CD4-positive, alpha-beta T cell treated with Interleukin-12 subunit alpha and Interleukin-12 subunit beta, for 1 hour (primary cell): Measurements from ENCODE around the gene CCDC74A.
"Not testable (repeated sequence)": the region's sequence is repeated elsewhere in the genome, so short reads cannot be mapped to it uniquely, and the experiment has no call there.

Source experiments
- DNase-seq: peaks from one replicate; pipeline ENCODE4 v3.0.0-alpha.2; 2020

Gene CCDC74A

DNA sequence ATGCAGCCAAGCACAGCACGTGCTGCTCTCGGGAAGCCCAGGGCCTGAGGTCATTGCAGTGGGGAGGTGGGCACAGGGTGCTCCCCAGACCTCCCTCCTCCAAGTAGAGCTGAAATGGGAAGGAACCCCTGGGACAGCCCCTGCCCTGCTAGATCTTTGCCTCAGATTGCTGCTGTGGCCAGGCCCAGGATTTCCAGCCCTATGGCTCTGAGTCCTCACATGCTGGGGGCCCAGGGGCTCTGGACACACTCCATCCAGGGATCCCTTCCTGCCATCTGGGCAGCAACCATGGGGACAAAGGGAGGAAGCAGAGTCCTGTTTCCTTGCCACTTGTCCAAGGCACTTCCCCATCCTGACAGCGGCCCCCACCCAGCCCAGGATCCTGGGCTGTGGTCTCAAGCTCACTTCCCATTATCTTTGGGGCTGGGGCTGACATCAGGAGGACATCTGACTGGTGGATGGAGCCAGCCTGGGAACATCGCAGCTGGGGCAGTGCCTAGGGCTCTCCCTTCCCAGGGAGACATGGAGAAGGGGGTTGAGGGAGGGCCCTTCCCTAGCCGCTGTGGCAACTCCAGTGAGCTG is 2.3 kb downstream of the CCDC74A start:
- DNase-seq, result not testable (repeated sequence)

DNA sequence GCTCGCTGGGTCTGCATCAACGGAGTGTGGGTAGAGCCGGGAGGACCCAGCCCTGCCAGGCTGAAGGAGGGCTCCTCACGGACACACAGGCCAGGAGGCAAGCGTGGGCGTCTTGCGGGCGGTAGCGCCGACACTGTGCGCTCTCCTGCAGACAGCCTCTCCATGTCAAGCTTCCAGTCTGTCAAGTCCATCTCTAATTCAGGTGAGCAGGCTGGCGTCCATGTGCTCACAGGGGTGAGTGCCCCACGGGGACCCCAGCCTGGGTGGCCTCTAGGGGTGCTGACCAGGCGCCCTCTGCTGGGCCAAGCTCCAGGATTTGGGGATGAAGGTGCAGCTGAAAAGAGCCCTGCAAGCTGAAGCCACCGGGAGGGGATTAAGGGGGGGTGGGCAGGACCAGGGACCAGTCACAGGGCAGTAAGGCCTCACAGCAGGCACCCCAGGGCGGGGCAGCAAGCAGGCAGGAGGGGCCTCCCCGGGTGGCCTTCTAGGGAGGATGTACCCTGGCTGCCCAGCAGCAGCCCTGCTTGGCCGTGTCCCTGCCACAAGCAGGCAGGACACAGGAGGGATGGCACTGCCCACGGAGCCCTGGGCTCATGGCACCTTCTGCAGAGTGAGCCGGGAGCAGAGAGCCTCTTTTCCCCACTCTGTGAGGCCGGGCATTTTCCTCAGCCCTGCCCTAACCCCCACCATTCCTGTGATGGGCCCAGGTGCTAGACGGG is 3.1 kb downstream of the CCDC74A start:
- DNase-seq, result not testable (repeated sequence)

DNA sequence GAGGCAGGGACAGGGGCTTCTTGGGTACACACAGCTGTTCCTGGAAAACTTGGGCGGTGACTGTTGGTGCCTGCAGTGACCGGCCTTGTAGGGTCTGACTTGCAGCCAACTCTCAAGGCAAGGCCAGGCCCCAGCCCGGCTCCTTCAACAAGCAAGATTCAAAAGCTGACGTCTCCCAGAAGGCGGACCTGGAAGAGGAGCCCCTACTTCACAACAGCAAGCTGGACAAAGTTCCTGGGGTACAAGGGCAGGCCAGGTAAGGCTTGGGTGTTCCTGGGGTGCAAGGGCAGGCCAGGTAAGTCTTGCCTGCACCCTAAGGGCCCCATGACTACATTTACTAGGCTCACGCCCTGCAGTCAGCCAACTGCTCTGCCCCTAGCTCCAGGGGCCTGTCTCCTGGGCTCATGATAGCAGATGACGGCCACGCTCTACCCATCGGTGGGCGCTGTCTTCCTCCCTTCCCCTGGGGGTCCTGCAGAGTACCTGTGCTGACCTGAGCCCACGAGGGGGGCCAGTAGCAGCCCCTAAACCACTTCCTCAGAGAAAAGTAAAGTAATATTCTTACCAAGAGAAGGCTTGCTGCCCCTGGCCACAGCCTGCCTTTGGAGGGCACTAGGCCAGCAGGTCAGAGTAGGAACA is 4.0 kb downstream of the CCDC74A start:
- DNase-seq, result not testable (repeated sequence)

DNA sequence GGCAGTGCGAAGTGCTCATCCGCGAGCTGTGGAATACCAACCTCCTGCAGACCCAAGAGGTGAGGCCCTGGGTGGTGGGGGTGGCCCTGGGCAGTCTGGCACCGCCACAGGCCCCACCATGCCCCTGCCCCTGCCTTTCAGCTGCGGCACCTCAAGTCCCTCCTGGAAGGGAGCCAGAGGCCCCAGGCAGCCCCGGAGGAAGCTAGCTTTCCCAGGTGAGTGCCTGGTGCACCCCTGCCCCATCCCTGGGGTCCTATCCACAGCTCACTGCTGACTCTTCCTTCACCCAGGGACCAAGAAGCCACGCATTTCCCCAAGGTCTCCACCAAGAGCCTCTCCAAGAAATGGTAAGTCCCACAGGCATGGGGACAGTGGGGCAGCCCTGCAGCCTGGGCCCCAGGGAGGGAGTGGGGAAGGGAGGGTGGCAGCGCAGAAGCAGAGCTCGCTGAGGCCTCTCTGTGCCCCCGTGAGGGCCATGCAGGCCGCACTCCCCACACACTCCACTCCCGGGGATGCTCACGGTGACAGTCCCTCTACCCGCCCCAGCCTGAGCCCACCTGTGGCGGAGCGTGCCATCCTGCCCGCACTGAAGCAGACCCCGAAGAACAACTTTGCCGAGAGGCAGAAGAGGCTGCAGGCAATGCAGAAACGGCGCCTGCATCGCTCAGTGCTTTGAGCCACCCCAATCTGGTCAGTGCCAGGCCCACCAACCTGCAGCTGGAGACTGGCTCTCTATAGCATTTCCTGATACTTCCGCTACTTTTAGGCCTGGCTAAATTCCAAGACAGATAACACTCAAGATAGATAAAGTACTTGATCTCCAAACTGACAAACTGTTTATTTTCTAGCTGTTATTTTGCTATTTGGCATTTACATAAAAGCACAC is 5.3 kb downstream of the CCDC74A start:
- DNase-seq, result not testable (repeated sequence)

DNA sequence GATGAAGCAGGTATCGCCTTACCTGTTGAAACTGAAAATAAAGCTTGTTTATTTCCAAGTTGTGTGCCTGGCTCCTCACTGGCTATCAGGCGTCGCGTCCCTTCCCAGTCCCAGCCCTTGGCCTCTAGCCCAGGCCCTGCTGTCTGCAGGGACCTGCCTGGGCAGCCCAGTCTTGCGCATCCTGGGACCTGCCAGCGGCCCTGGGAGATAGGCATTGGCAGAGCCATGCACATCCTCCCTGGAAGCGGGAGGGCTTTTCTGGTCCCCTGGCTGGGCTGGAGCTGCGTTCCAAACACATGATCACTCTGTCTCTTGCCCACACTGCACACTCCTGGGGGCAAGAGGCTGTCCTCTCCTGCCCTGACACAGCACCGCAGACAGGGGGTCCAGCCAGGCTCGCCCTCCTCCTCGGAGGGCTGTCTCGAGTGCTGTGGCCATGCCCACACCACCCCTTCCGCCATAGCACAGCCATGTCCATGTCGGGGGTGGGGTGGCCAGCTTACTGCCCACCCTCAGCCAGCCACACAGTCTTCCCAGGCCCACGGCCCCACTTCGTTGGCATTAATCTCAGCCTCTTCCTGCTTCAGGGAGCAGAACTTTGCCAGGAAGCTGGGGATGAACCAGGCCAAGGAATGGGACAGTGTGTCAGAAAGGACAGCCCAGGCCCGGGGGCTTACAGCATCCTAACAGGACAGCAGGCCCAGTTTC is 6.1 kb downstream of the CCDC74A start:
- not testable (repeated sequence) for DNase-seq

DNA sequence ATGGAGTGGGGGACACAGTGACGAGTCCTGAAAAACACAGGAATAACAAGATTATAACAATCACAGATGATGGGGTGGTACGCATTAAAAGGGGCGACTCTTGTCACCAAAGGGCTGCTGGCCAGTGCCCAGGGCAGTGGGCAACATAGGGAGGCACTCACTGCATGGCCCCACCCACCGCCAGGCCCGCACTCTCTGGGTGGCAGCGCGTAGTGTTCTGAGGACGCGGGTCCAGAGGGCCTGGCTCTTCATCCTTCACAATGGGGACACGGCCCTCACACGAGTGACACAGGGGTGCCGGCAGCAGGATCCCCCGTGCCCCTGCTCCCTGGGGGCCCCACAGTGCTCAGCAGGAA is 6.6 kb downstream of the CCDC74A start:
- not testable (repeated sequence) for DNase-seq

DNA sequence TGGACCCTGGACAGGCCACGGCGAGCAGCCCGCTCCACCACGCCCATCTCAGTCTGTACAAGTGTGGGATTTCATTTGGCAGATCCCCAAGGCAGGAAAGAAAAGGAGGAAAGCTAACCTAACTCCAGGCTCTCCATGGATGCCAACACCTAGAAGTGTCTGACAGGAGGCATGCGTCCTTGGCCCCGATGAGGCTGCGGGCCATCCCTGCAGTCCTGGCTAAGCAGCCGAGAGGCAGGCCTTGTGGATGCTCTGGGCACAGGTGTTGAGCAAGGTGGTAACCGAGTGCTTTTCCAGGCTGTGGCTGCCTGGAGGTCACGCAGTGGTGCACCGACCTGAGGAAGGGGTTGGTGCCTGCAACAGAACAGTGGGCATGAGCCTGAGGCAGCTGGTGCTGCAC is 7.3 kb downstream of the CCDC74A start:
- not testable (repeated sequence) for DNase-seq

DNA sequence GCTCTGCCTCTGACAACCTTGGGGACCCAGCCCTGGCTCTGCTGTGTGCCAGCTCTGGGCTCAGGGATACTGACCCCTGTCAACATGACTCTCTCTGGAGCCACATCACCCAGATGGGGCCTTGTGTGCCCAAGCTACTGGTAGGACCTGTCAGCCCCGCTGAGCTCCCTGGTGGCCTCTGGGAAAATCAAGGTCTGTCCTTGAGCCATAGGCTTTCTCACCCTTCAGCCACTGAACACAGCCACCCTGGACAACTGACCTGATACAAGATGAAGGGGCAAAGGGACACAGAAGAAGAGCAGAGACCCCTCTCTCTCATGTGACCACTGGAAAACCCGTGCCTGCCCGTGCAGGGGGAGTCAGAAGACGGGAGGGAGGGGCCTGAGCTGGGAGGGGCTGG is 7.8 kb downstream of the CCDC74A start:
- DNase-seq, result no peak

DNA sequence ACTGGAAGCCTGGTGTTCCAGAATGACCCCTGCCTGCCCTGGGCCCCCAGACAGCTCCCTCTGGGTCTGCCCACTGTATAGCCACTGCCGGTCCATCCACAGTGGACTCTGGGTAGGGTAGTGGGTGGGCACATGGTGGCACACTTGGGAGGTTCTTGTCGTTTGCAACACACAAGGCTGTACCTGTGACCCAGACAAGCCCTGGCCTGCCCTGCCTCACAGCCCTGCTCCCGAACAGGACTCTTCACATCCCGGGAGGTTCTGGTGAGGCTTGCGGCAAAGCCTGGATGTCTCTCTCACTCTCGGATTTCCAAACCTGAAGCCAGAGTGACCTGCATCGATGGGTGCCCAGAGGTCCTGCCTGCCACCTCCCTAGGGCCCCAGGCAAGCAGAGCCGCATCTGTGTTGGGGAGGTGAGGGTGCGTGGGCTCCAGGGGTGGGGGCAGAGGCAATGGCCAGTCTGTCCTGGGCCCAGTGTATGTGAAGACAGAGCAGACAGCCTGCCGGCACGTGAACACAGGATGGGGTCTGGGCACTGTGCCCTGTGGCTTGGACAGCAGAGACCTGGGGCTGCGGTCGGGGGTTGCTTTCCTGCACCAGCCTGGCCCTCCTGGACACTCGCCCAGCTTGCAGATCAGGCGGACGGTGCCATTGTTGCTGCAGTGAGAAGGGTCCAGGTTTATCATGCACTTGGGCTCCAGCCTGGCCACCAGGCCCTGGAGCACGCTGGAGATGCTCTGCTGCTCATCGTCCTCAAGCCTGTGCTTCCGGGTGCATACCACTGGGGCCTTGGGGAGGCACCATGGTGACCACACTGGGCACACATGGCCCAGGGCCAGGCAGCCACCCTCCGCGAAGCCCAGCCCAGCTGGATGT is 8.5 kb downstream of the CCDC74A start:
- DNase-seq, result not testable (repeated sequence)

DNA sequence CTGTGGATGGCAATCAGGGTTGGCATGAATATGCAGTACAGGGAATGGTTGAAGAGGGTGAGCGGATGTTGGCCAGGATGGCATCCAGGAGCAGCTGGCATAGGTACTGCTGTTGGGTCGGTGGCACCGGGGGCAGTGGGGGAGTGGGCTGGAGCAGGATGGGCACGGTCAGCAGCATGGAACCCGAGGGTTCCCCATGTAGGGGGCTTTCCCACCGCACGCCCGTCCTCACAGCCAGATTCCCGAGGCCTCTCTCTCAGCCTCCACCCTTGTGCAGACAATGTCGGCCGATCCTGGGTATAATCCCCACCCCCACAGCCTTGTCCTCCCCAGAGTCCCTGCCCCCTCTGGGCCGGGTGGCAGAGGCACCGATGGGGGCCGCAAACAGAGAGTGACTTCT is 9.2 kb downstream of the CCDC74A start:
- not testable (repeated sequence) for DNase-seq

DNA sequence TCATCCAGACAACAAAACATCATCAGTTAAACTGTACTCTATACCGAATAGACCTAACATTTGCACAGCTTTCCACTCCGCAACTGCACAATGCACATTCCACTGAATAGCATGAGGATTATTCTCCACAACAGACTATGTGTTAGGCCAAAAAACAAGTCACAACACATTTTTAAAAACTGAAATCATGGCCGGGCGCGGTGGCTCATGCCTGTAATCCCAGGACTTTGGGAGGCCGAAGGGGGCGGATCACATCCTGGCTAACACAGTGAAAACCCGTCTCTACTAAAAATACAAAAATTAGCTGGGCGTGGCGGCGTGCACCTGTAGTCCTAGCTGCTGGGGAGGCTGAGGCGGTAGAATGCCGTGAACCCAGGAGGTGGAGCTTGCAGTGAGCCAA is 11.2 kb downstream of the CCDC74A start:
- not testable (repeated sequence) for DNase-seq

DNA sequence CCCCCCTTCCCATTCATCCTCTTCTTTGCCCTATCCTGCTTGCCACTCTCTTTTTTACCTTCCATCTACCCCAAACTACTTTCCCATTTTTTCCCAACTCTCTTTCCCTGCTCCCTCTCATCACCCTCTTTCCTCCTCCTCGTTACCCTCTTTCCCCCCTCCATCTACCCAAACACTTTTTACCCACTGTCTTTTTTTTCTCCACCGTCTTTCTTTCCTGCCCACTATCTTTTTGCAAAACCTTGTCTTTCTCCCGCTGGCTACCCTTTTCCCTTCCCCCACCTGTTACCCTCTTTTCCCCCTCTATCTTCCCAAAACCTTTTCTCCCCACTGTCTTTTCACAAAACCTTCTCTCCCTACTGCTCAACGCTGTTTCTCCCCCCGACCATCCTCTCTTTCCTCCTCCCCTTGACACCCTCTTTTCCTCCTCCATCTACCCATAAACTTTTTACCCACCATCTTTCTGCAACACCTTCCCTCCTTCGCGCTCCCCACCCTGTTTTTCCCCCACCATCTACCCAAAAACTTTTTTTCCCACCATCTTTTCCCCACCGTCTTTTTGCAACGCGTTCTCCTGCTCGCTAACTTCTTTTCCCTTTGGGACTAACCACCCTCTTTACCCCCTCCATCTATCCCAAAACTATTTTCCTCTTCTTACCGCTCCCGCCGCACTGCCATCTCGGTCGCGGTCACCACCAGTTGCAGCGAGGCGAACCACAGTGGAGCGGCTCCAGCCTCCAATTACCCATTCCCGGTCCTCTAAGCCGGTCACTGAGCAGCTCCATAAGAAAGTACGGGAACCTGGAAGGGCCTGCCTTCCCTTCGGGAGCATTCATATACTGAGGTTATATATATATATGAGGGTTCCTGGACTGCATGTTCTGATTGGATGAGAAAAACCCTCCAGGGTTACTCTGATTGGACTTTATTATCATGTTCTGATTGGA is 15.0 kb downstream of the CCDC74A start:
- DNase-seq, result no peak

DNA sequence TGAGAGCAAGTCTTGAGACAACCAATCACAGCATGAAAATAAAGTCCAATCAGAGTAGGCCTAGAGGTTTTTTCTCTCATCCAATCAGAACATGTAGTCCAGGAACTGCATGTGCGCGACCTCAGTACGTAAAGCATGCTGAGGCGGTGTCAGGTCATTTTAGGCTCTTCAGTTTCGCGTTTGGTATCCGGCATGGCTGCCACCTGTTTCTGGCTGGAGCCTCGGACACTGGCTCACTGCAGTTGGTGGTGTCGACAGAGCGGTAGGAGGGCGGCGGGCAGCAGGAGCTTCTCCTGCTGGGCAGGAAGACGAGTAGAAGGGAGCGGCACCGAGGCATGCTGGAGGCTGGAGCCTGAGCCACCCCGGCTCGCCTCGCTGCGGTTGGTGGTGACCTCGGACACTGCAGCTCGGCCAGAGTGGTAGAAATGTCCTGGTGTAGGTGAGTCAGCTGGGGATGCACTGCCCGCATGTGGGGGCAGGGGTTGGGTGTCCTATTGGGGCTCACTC is 15.8 kb downstream of the CCDC74A start:
- DNase-seq, result no peak

DNA sequence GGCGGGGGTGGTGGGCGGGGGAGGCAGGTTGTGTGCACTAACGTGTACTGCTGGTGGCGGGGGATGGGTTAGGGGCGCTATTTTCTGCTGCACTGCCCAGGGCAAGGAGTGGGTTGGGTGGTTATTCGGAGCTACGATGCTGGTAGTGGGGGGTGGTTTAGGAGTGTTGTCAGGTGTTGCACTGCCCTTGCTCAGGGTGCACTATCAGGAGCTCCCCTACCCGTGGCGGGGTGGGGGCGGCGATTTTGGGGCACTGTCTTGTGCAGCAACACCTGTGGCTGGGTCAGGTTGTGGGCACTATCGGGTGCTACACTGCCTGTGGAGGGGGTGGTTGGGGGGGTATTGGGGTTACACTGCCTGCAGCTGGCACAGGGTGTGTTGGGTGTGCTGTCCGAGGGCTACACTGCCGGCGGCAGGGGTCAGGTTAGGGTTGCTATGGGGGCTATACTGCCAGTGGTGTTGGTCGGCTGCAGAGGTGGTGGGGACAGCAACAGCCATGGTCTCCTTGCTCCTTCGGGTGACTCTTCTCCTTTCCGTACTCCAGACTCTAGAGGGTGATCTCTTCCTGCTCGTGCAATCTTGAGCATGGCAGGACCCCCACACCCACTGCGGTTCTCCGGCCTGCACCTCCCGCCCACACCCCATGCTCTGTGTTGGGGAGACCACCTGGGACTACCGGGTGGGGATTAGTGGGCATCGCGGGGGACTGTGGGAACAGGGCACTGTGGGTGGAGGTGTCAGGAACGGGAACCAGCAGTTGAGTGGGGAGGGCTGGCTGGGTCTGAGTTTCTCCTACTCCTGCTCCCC is 16.5 kb downstream of the CCDC74A start:
- not testable (repeated sequence) for DNase-seq

DNA sequence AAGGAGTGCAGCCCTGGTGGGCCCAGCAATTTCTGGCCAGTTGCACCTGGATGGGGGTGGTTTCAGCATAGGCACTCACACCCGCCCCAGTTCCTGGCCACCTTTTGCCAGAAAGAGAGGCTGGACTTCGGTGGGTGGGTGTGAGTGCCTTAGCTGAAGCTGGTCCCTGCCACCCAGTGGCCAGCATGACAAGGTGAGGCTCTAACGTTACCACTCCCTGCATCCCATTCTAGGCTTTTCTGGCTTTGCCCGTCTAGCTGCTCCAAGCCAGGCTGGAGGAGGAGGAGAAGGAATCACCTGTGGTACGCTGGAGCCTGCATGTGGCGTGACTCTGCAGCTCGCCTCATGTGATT is 17.1 kb downstream of the CCDC74A start:
- not testable (repeated sequence) for DNase-seq

DNA sequence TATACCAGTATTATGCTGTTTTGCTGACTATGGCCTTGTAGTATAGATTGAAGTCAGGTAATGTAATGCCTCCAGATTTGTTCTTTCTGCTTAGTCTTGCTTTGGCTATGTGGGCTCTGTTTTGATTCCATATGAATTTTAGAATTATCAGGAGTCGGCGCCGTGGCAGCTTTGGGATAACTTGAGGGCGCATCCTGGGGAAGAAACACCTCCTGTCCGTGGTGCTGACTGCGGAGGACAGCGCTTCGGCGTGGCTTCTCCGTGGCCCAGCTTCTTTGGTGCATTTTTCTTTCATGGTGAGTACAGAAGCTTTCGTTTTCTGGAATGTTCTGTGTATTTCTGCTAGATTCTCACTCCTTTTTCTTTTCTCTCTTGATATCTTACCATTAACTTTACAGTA is 25.2 kb downstream of the CCDC74A start:
- DNase-seq, result no peak

DNA sequence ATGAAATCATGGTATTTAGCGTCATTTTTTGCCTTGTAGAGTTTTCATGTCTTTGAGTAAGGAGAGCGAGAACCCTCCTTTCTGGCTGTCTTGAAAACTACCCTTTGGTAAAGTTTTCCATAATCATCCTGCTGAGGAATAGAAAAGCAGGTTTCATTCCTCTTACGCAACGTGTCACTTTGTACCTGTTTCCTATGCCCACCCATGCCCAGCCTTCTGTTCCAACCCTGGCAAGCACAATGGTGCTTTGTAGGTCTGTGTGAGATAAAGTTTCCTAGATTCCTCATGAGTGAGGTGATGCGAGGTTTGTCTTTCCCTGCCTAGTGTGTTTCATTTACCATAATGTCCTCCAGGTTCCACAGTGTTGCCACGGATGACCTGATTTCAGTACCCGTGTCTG is 29.3 kb downstream of the CCDC74A start:
- DNase-seq, result no peak

DNA sequence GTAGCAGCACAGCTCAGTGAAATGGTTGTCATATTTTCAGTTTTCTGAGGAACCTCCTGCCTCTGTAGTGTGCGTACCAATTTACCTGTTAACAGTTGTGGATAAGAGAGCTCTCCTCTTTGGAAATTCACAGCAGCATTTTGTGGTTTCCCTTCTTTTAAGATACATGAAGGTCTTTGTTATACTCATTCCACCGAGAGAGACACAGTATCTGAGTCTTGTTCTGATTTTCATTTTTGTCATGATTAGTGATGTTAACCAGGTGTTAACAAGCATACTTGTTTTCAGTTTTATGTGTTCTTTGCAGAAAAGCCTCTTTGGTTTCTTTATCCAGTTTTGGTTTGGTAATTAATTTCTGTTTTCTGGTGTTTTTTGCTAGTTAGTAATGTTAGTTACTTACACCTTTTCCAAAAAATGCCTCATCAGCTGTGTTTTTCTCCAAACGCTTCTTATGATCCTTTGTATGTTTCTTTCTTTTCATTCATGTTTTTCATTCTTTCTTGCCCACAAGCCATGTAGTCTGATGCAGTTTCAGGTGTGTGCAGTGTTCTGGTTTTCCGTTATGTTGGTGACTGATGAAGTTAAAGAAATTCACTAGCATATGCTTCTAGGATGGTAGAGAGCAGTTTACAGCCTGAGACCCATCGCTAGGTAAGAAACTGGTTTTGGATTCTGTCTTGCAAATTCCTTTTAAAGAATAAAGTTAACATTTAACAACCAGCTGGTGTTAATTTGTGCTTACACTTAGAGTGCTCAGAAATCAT is 30.1 kb downstream of the CCDC74A start:
- no peak for DNase-seq

DNA sequence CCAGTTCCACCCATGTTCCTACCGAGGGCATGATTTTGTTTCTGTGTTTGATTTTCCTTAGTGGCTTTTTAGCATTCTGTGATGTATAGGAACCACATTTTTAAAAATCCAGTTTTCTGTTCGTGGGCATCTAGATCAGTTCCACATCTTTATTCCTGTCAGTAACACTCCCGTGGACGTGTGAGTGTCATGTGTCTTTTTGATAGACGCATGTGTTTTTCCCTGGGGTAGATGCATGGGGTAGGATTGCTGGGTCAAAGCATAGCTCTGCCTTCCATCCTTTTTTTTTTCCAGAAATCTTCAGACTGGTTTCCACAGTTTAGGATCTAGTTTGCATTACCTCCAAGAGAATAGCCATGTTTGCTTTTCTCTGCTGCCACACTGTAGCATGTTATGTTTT is 38.7 kb downstream of the CCDC74A start:
- no peak for DNase-seq
